ENCODE data around the gene ULK2.
"Not testable (repeated sequence)": the region's sequence is repeated elsewhere in the genome, so short reads cannot be mapped to it uniquely, and the experiment has no call there.

Gene ULK2

GRCh38 chr17:19865021-19865420 lies 2.7 kb downstream of the ULK2 start:
- DNase-seq (ENCODE audit: low read depth): no peak

- DNase-seq (ENCODE audit: low read depth): not testable (repeated sequence)
These were observed 7.0 kb downstream of the ULK2 start for GRCh38 chr17:19860647-19861177.

- no peak for DNase-seq (ENCODE audit: low read depth)
These were observed 10.1 kb downstream of the ULK2 start for GRCh38 chr17:19857640-19858039.

- DNase-seq (ENCODE audit: low read depth): no peak
These were observed 33.8 kb downstream of the ULK2 start for GRCh38 chr17:19833914-19834313.

GRCh38 chr17:19830061-19830460 lies 37.7 kb downstream of the ULK2 start:
- no peak for DNase-seq (ENCODE audit: low read depth)

- no peak for DNase-seq (ENCODE audit: low read depth)
These were observed 55.3 kb downstream of the ULK2 start for GRCh38 chr17:19812407-19812806.

GRCh38 chr17:19805006-19805405 lies 62.7 kb downstream of the ULK2 start:
- no peak for DNase-seq (ENCODE audit: low read depth)

- no peak for DNase-seq (ENCODE audit: low read depth)
These were observed 67.2 kb downstream of the ULK2 start for GRCh38 chr17:19800571-19800970.

GRCh38 chr17:19799796-19800195 lies 67.9 kb downstream of the ULK2 start:
- DNase-seq (ENCODE audit: low read depth): no peak

- no peak for DNase-seq (ENCODE audit: low read depth)
These were observed 71.3 kb downstream of the ULK2 start for GRCh38 chr17:19796457-19796856.

GRCh38 chr17:19791918-19792550 lies 75.7 kb downstream of the ULK2 start:
- no peak for DNase-seq (ENCODE audit: low read depth)

GRCh38 chr17:19787733-19788357 lies 79.9 kb downstream of the ULK2 start:
- no peak for DNase-seq (ENCODE audit: low read depth)

GRCh38 chr17:19785854-19786253 lies 81.9 kb downstream of the ULK2 start:
- no peak for DNase-seq (ENCODE audit: low read depth)

GRCh38 chr17:19781488-19782458 lies 86.0 kb downstream of the ULK2 start:
- no peak for DNase-seq (ENCODE audit: low read depth)

GRCh38 chr17:19780846-19781245 lies 86.9 kb downstream of the ULK2 start:
- DNase-seq (ENCODE audit: low read depth): no peak

- DNase-seq (ENCODE audit: low read depth): no peak
These were observed 94.2 kb downstream of the ULK2 start for GRCh38 chr17:19773534-19773933.

- DNase-seq (ENCODE audit: low read depth): no peak
These were observed 95.6 kb downstream of the ULK2 start for GRCh38 chr17:19771971-19772630.

- DNase-seq (ENCODE audit: low read depth): no peak
These were observed 96.6 kb downstream of the ULK2 start for GRCh38 chr17:19770985-19771735.

GRCh38 chr17:19769946-19770652 lies 97.6 kb downstream of the ULK2 start:
- no peak for DNase-seq (ENCODE audit: low read depth)

GRCh38 chr17:19768046-19768782 lies 99.5 kb downstream of the ULK2 start:
- DNase-seq (ENCODE audit: low read depth): no peak
